Mesendoderm (in vitro differentiated cells): ENCODE results near the gene STPG3.

Experiments used
- DNase-seq: peaks from one replicate; pipeline ENCODE4 v3.0.0; 2013
- H2AK5ac ChIP-seq: 2 replicates; pipeline ENCODE4 v1.6.1; 2013; ENCODE audit warnings: low read length, inconsistent platforms
- H2BK120ac ChIP-seq: 2 replicates; pipeline ENCODE4 v1.6.1; 2013; ENCODE audit warnings: low read depth, mild to moderate bottlenecking, low read length, moderate library complexity, mixed read lengths
- H2BK15ac ChIP-seq: replicated peaks from 2 replicates; pipeline ENCODE4 v1.6.1; 2013; ENCODE audit warnings: low read depth, mild to moderate bottlenecking, moderate library complexity
- H2BK5ac ChIP-seq: 2 replicates; pipeline ENCODE4 v1.6.1; 2013; ENCODE audit warnings: low read length, inconsistent platforms
- H3K18ac ChIP-seq: 2 replicates; pipeline ENCODE4 v1.6.1; 2013; ENCODE audit warnings: mild to moderate bottlenecking, low read length, mixed read lengths
- H3K23ac ChIP-seq: one replicate; pipeline ENCODE4 v1.6.1; 2013; ENCODE audit warnings: low read length
- H3K27ac ChIP-seq: 2 replicates; pipeline ENCODE4 v1.5.1; 2013; ENCODE audit warnings: low read depth, mild to moderate bottlenecking, inconsistent platforms, low read length, moderate library complexity
- H3K27me3 ChIP-seq: 2 replicates; pipeline ENCODE4 v1.6.1; 2013; ENCODE audit warnings: low read length, control low read depth, mild to moderate bottlenecking, inconsistent platforms; ENCODE audit not compliant: insufficient read depth, poor library complexity
- H3K36me3 ChIP-seq: 2 replicates; pipeline ENCODE4 v1.6.1; 2013; ENCODE audit warnings: low read length, inconsistent platforms; ENCODE audit not compliant: control insufficient read depth, insufficient read depth
- H3K4ac ChIP-seq: one replicate; pipeline ENCODE4 v1.6.1; 2013; ENCODE audit warnings: low read depth, mild to moderate bottlenecking, low read length, moderate library complexity
- H3K4me1 ChIP-seq: 2 replicates; pipeline ENCODE4 v1.6.1; 2013; ENCODE audit warnings: low read depth, low read length, inconsistent platforms; ENCODE audit not compliant: control insufficient read depth
- H3K4me2 ChIP-seq: 2 replicates; pipeline ENCODE4 v1.6.1; 2013; ENCODE audit warnings: low read length
- H3K4me3 ChIP-seq: 2 replicates; pipeline ENCODE4 v1.5.1; 2013; ENCODE audit warnings: mild to moderate bottlenecking, low read length
- H3K56ac ChIP-seq: one replicate; pipeline ENCODE4 v1.6.1; 2013; ENCODE audit warnings: low read length
- H3K79me1 ChIP-seq: 2 replicates; pipeline ENCODE4 v1.6.1; 2013; ENCODE audit warnings: low read length, inconsistent platforms
- H3K79me2 ChIP-seq: 2 replicates; pipeline ENCODE4 v1.6.1; 2013; ENCODE audit warnings: mild to moderate bottlenecking, low read length; ENCODE audit not compliant: control insufficient read depth, insufficient read depth
- H3K9ac ChIP-seq: 2 replicates; pipeline ENCODE4 v1.6.1; 2013; ENCODE audit warnings: low read length, inconsistent platforms
- H4K5ac ChIP-seq: one replicate; pipeline ENCODE4 v1.6.1; 2013; ENCODE audit warnings: low read length
- H4K8ac ChIP-seq: one replicate; pipeline ENCODE4 v1.6.1; 2013; ENCODE audit warnings: low read depth, mild to moderate bottlenecking, control low read depth, low read length, moderate library complexity
- WGBS: extraction: QIAGEN DNeasy Blood & Tissue Kit; methylation state at CpG from one replicate; pipeline ENCODE4 v1.1.7; 2013; ENCODE audit warnings: low lambda C conversion rate, missing lambda C conversion rate; ENCODE audit not compliant: insufficient coverage; ENCODE audit errors: extremely low coverage; 5-methylcytosine and 5-hydroxymethylcytosine counted together

STPG3 gene

DNA sequence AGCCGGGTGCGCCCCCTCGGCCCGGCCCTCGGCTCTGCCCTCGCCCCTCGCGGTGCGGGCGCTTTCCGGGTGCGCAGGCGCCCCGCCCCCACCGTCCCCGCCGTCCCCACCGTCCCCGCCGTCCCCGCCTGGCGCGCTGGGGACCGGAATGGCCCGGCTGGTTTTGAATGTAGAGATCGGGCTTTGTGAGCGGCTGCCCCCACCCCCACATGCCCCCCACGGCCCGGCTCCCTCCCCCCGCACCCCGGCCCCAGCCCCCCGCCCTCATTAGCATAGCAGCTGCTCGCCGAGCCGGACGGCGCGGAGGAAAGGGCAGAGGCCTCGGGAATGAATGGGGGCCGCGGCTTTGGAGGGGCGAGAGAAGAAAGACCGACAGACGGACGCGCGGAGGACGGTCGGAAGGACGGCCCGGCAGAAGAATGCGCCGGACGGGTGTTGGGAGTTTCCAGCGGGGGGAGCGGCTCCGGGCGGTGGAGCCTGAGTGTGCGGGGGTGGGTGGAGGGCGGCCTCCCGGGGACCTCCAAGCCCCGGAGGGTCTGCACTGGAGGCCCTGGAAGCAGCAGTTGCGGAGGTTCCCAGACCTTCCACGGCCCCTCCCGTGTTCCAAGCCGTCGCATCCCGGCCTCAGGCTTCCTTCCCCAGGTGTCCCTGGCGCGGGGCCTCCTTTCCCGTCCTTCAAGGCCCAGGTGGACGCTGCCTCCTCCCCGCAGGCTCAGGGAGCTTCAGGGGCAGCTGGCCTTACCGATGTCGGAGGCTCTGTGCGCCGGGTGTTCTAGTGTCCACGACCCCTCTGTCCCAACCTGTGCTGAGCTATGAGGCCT, 45.0 kb downstream of the STPG3 start:
- Histone ChIP-seq H3K4me2 (peak overlapping the region; percentile 34), H2BK5ac (no peak overlapping the region), H3K56ac (peak overlapping the region; percentile 34), H3K4me3 (no peak overlapping the region), H3K36me3 (no peaks in the 10 kb centered on the region), H4K5ac (no peak overlapping the region), H2BK120ac (peak overlapping the region; percentile 46), H3K18ac (peak overlapping the region; percentile 41), H3K27ac (no peak overlapping the region), H3K9ac (no peak overlapping the region), H3K4me1 (peaks cover 4% of the 10 kb centered on the region), H3K23ac (no peak overlapping the region), H3K27me3 (peaks cover 8% of the 10 kb centered on the region), H3K79me2 (no peaks in the 10 kb centered on the region), H2BK15ac (no peak overlapping the region), H3K79me1 (no peaks in the 10 kb centered on the region), H4K8ac (no peak overlapping the region), H3K4ac (no peak overlapping the region), H2AK5ac (no peak overlapping the region)
- DNase-seq = no peak
- WGBS = no CpG with 5 or more reads among the region's 78 CpGs

- no peak overlapping the region for H4K5ac ChIP-seq
- no peak overlapping the region for H3K4me3 ChIP-seq
Observed at GRCh38 chr9:137296670-137297664, 45.9 kb downstream of the STPG3 start.

DNA sequence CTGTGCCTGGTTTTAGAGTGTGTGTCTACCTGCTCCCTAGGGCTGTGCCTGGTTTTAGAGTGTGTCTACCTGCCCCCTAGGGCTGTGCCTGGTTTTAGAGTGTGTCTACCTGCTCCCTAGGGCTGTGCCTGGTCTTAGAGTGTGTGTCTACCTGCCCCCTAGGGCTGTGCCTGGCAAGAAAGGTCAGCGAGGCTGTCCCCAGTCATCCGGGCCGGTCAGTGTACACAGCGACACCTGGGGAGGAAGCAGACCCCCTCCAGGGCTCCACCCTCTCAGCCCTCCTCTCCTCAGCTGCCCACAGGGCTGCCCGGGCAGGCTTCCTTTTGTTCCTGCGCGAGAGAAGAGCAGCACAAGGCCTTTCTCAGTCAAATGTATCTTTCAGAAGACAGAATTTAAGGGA, 46.9 kb downstream of the STPG3 start:
- no peak overlapping the region for H3K4ac ChIP-seq
- H4K8ac ChIP-seq = no peak overlapping the region
- H3K27me3 ChIP-seq = peaks cover 8% of the 10 kb centered on the region
- no peak overlapping the region for H2AK5ac ChIP-seq
- no peak overlapping the region for H3K23ac ChIP-seq
- no peak overlapping the region for H2BK15ac ChIP-seq
- H3K4me1 ChIP-seq = peaks cover 4% of the 10 kb centered on the region
- no peak overlapping the region for H3K4me3 ChIP-seq
- H3K36me3 ChIP-seq = no peaks in the 10 kb centered on the region
- no peak overlapping the region for H3K27ac ChIP-seq
- no peaks in the 10 kb centered on the region for H3K79me1 ChIP-seq
- H3K18ac ChIP-seq = no peak overlapping the region
- H3K4me2 ChIP-seq = no peak overlapping the region
- no peak overlapping the region for H2BK5ac ChIP-seq
- DNase-seq = no peak
- no peak overlapping the region for H4K5ac ChIP-seq
- WGBS = no CpG with 5 or more reads among the region's 7 CpGs
- H3K9ac ChIP-seq = no peak overlapping the region
- H2BK120ac ChIP-seq = no peak overlapping the region
- H3K56ac ChIP-seq = peak overlapping the region; percentile 15
- no peaks in the 10 kb centered on the region for H3K79me2 ChIP-seq

More at GRCh38 chr9:137296670-137297664, 45.9 kb downstream of the STPG3 start:
- Histone ChIP-seq H3K18ac (no peak overlapping the region), H3K79me1 (no peaks in the 10 kb centered on the region), H3K4me2 (no peak overlapping the region), H3K27me3 (peaks cover 8% of the 10 kb centered on the region), H2BK120ac (no peak overlapping the region), H3K9ac (no peak overlapping the region), H2BK15ac (no peak overlapping the region), H3K4ac (no peak overlapping the region), H3K56ac (no peak overlapping the region), H2BK5ac (no peak overlapping the region), H3K36me3 (no peaks in the 10 kb centered on the region), H4K8ac (no peak overlapping the region), H3K27ac (no peak overlapping the region), H3K4me1 (peaks cover 4% of the 10 kb centered on the region), H3K23ac (no peak overlapping the region), H3K79me2 (no peaks in the 10 kb centered on the region), H2AK5ac (no peak overlapping the region)
- no CpG with 5 or more reads among the region's 24 CpGs for WGBS
- no peak for DNase-seq

DNA sequence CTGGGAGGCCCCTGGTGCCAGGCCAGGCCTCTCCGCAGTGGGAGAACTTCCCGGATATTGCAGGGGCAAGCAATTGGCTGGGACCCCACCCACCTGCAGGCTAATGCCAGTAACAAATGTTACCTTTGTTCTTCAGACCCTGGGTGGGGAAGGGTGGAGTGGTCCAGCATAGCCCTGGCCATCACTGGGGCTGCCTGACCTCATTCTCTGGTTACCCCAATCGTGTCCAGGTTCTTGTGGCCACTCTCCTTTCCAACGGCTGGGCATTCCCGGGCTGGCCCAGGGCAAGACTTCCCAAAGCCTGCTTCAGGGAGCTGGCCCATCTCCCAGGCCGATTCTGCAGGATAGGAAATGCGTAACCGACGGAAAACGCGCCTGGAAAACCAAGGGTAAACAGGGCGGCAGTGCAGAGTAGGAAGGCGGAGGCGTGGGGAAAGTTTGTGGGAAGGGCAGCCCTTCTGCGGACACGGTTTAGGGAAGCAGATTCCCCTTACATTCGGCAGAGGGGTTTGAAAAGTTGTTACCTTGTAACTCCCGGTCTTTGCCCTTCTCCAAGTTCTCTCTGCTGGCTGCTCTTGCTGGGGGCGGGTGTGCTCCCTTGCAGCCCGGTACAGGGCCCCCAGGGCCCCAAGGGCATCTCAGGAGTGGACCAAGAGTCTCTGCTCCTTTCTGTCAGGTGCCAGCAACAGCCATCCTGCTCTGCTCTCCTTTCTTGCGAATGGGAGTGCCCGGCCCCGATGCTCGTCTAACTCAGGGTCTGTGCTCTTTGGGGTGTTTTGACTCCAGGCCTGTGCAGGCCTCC, 47.5 kb downstream of the STPG3 start:
- H3K79me2 ChIP-seq = no peaks in the 10 kb centered on the region
- no peak overlapping the region for H3K23ac ChIP-seq
- H3K9ac ChIP-seq = no peak overlapping the region
- H4K8ac ChIP-seq = no peak overlapping the region
- H3K36me3 ChIP-seq = no peaks in the 10 kb centered on the region
- peaks cover 4% of the 10 kb centered on the region for H3K4me1 ChIP-seq
- H3K27ac ChIP-seq = no peak overlapping the region
- H3K56ac ChIP-seq = no peak overlapping the region
- peaks cover 8% of the 10 kb centered on the region for H3K27me3 ChIP-seq
- H2BK5ac ChIP-seq = no peak overlapping the region
- DNase-seq = no peak
- no peak overlapping the region for H2BK15ac ChIP-seq
- no peak overlapping the region for H3K4me3 ChIP-seq
- WGBS = no CpG with 5 or more reads among the region's 24 CpGs
- H3K4me2 ChIP-seq = no peak overlapping the region
- H3K79me1 ChIP-seq = no peaks in the 10 kb centered on the region
- no peak overlapping the region for H3K4ac ChIP-seq
- H2BK120ac ChIP-seq = no peak overlapping the region
- no peak overlapping the region for H2AK5ac ChIP-seq
- no peak overlapping the region for H4K5ac ChIP-seq
- no peak overlapping the region for H3K18ac ChIP-seq

- DNase-seq = no peak
- Histone ChIP-seq H3K4me1 (peaks cover 4% of the 10 kb centered on the region), H3K56ac (peak overlapping the region; percentile 39), H3K4me3 (no peak overlapping the region), H2BK120ac (no peak overlapping the region), H4K5ac (no peak overlapping the region), H3K9ac (no peak overlapping the region), H3K4ac (no peak overlapping the region), H2BK15ac (no peak overlapping the region), H4K8ac (no peak overlapping the region), H3K79me2 (no peaks in the 10 kb centered on the region), H3K79me1 (no peaks in the 10 kb centered on the region), H3K36me3 (no peaks in the 10 kb centered on the region), H3K27me3 (peaks cover 8% of the 10 kb centered on the region), H3K23ac (no peak overlapping the region), H2AK5ac (no peak overlapping the region), H3K4me2 (no peak overlapping the region), H3K27ac (no peak overlapping the region), H2BK5ac (no peak overlapping the region), H3K18ac (no peak overlapping the region)
- no CpG with 5 or more reads among the region's 10 CpGs for WGBS
Observed at GRCh38 chr9:137299203-137299565, 48.1 kb downstream of the STPG3 start.
